Caco-2 (cell line): ENCODE measurements around the gene HTT. TPM values are rescaled to one million over a fixed set of nuclear protein-coding genes. Genes with fewer than 3 reads are reported as not detected.

Experiments
- BruUV-seq: library from RNA; stranded (reverse); fragments of 400-500 nt; replicated peaks from 2 replicates; lab custom pipeline; 2021; lab: Mats Ljungman, UMichigan
- CTCF ChIA-PET: fragments of 300-600 bp; sonication (Branson Sonifier 250); formaldehyde crosslinking; loops from one replicate; lab custom pipeline; 2022; ENCODE audit warnings: antibody characterized with exemption; lab: Charles Lee
- POLR2A ChIA-PET: fragments of 300-600 bp; sonication (Branson Sonifier 250); formaldehyde crosslinking; loops from one replicate; lab custom pipeline; 2022; ENCODE audit warnings: antibody characterized with exemption; lab: Charles Lee
- DNase-seq, 2 experiments: peaks; one replicate each; pipeline versions ENCODE4 v3.0.0 to v3.0.0-alpha.2; 2020 to 2022
- H3K27me3 ChIP-seq: replicated peaks from 2 replicates; pipeline ENCODE4 v1.6.0; 2011; ENCODE audit warnings: low read length; ENCODE audit not compliant: control insufficient read depth, insufficient read depth
- H3K36me3 ChIP-seq: 2 replicates; pipeline ENCODE4 v1.5.1; 2011; ENCODE audit warnings: low read length; ENCODE audit not compliant: control insufficient read depth, insufficient read depth
- H3K4me1 ChIP-seq: fragments of 250-450 bp; sonication (Bioruptor Pico); 2 replicates; pipeline ENCODE4 v1.5.1; 2020; ENCODE audit warnings: mild to moderate bottlenecking
- H3K4me3 ChIP-seq: 2 replicates; pipeline ENCODE4 v1.5.1; 2011; ENCODE audit warnings: low read depth, mild to moderate bottlenecking, control low read depth, low read length
- H3K9me3 ChIP-seq: fragments of 250-450 bp; sonication (Bioruptor Pico); 2 replicates; pipeline ENCODE4 v1.5.1; 2020; ENCODE audit warnings: mild to moderate bottlenecking, moderate library complexity
- H3K27ac Mint-ChIP-seq: one replicate; pipeline ENCODE4 v1.8.0; 2022; ENCODE audit warnings: mixed read lengths; ENCODE audit not compliant: unreplicated experiment
- H3K27me3 Mint-ChIP-seq: one replicate; pipeline ENCODE4 v1.8.0; 2022; ENCODE audit warnings: mixed read lengths; ENCODE audit not compliant: insufficient read depth, unreplicated experiment
- H3K36me3 Mint-ChIP-seq: one replicate; pipeline ENCODE4 v1.8.0; 2022; ENCODE audit warnings: mild to moderate bottlenecking, mixed read lengths; ENCODE audit not compliant: insufficient read depth, unreplicated experiment
- H3K4me1 Mint-ChIP-seq: one replicate; pipeline ENCODE4 v1.8.0; 2022; ENCODE audit warnings: low read depth, mixed read lengths; ENCODE audit not compliant: unreplicated experiment
- H3K4me3 Mint-ChIP-seq: one replicate; pipeline ENCODE4 v1.8.0; 2022; ENCODE audit warnings: mild to moderate bottlenecking, moderate library complexity, mixed read lengths; ENCODE audit not compliant: unreplicated experiment
- H3K9me3 Mint-ChIP-seq: one replicate; pipeline ENCODE4 v1.8.0; 2022; ENCODE audit warnings: mixed read lengths; ENCODE audit not compliant: unreplicated experiment
- CTCF ChIP-seq, 2 experiments: fragments of 200-600 bp in 1 of 2; IDR thresholded peaks; 1 replicate in 1 of 2; 2 replicates in 1 of 2; pipeline versions ENCODE4 v1.5.1 to v1.8.0; 2011 to 2022; ENCODE audit warnings: antibody characterized with exemption in 1 of 2, control low read depth in 1 of 2, inconsistent platforms in 1 of 2, low read depth in 1 of 2, low read length in 1 of 2, mild to moderate bottlenecking in 1 of 2, moderate library complexity in 1 of 2; ENCODE audit not compliant: insufficient read depth in 1 of 2, severe bottlenecking in 1 of 2, unreplicated experiment in 1 of 2
- intact Hi-C: fragments of 100-400 bp; cut with micrococcal nuclease; formaldehyde crosslinking; loops from one replicate; pipeline ENCODE4 v1.10.0; 2022; ENCODE audit not compliant: unreplicated experiment
- total RNA-seq: library from RNA; stranded (reverse); gene quantifications from 2 replicates; pipeline ENCODE4 v1.2.3, GENCODE V29; 2022

Gene HTT
- total RNA-seq, 1 experiment from 2014 or later: 63.3 TPM

GRCh38 chr4:3248811-3249661 lies 174.6 kb downstream of the HTT start, which contains the start of gene MSANTD1:
MSANTD1 (plus strand) TSS chr4:3249159; CDS start chr4:3249223, 64 bp downstream.
- no peaks in the 10 kb centered on the region for H3K4me1 Mint-ChIP-seq
- H3K27ac Mint-ChIP-seq: peak within 1 kb of the TSS; percentile 55
- no peaks in the 10 kb centered on the region for H3K27me3 Mint-ChIP-seq
- intact Hi-C loops: no loop called here
- BruUV-seq: no TSS peak
- H3K4me3 ChIP-seq: no peak within 1 kb of the TSS
- no peaks in the 10 kb centered on the region for H3K36me3 Mint-ChIP-seq
- ChIA-PET POLR2A (no interaction called here), CTCF (no interaction called here)
- no peaks in the 10 kb centered on the region for H3K27me3 ChIP-seq
- no peak for DNase-seq
- no peaks in the 10 kb centered on the region for H3K9me3 Mint-ChIP-seq
- no peak for TF ChIP-seq CTCF (IDR thresholded peaks at IDR 0.05; ENCODE audit: insufficient read depth in 1 of 2, low read depth in 1 of 2, low read length in 1 of 2, severe bottlenecking in 1 of 2, unreplicated experiment in 1 of 2)
- H3K36me3 ChIP-seq: no peaks in the 10 kb centered on the region
- H3K4me3 Mint-ChIP-seq: no peak within 1 kb of the TSS
- no peaks in the 10 kb centered on the region for H3K9me3 ChIP-seq
- no peaks in the 10 kb centered on the region for H3K4me1 ChIP-seq

GRCh38 chr4:3249711-3250437 lies 175.4 kb downstream of the HTT start:
- H3K27me3 Mint-ChIP-seq: no peaks in the 10 kb centered on the region
- no peaks in the 10 kb centered on the region for H3K9me3 Mint-ChIP-seq
- no TSS peak for BruUV-seq
- DNase-seq: no peak
- TF ChIP-seq CTCF (IDR thresholded peaks at IDR 0.05; ENCODE audit: insufficient read depth in 1 of 2, low read depth in 1 of 2, low read length in 1 of 2, severe bottlenecking in 1 of 2, unreplicated experiment in 1 of 2): no peak
- ChIA-PET POLR2A (no interaction called here), CTCF (no interaction called here)
- H3K36me3 Mint-ChIP-seq: no peaks in the 10 kb centered on the region
- peak overlapping the region; percentile 55 for H3K27ac Mint-ChIP-seq
- Histone ChIP-seq H3K9me3 (no peaks in the 10 kb centered on the region), H3K36me3 (no peaks in the 10 kb centered on the region), H3K27me3 (no peaks in the 10 kb centered on the region), H3K4me3 (no peak overlapping the region), H3K4me1 (no peaks in the 10 kb centered on the region)
- intact Hi-C loops: no loop called here
- no peak overlapping the region for H3K4me3 Mint-ChIP-seq
- no peaks in the 10 kb centered on the region for H3K4me1 Mint-ChIP-seq

GRCh38 chr4:3250438-3250955 lies 176.0 kb downstream of the HTT start:
- H3K4me3 Mint-ChIP-seq: no peak overlapping the region
- H3K4me1 ChIP-seq: no peaks in the 10 kb centered on the region

More at GRCh38 chr4:3250438-3250955, 176.0 kb downstream of the HTT start:
- Mint-ChIP-seq H3K4me1 (no peaks in the 10 kb centered on the region), H3K9me3 (no peaks in the 10 kb centered on the region), H3K27me3 (no peaks in the 10 kb centered on the region), H3K27ac (peak overlapping the region; percentile 55), H3K36me3 (no peaks in the 10 kb centered on the region)
- BruUV-seq: no TSS peak
- Histone ChIP-seq H3K27me3 (no peaks in the 10 kb centered on the region), H3K9me3 (no peaks in the 10 kb centered on the region), H3K36me3 (no peaks in the 10 kb centered on the region), H3K4me3 (no peak overlapping the region)
- peak; percentile 59 to 62 for DNase-seq
- ChIA-PET POLR2A (no interaction called here), CTCF (no interaction called here)
- intact Hi-C loops: no loop called here
- TF ChIP-seq CTCF (IDR thresholded peaks at IDR 0.05; ENCODE audit: insufficient read depth in 1 of 2, low read depth in 1 of 2, low read length in 1 of 2, severe bottlenecking in 1 of 2, unreplicated experiment in 1 of 2): no peak
